ENCODE results near the gene FAAP100. TPM values are rescaled to one million over a fixed set of nuclear protein-coding genes. Genes with fewer than 3 reads are reported as not detected.
A peak's percentile ranks its signal among the peaks of the same experiment; 100 is the strongest.

The FAAP100 gene, protein sequence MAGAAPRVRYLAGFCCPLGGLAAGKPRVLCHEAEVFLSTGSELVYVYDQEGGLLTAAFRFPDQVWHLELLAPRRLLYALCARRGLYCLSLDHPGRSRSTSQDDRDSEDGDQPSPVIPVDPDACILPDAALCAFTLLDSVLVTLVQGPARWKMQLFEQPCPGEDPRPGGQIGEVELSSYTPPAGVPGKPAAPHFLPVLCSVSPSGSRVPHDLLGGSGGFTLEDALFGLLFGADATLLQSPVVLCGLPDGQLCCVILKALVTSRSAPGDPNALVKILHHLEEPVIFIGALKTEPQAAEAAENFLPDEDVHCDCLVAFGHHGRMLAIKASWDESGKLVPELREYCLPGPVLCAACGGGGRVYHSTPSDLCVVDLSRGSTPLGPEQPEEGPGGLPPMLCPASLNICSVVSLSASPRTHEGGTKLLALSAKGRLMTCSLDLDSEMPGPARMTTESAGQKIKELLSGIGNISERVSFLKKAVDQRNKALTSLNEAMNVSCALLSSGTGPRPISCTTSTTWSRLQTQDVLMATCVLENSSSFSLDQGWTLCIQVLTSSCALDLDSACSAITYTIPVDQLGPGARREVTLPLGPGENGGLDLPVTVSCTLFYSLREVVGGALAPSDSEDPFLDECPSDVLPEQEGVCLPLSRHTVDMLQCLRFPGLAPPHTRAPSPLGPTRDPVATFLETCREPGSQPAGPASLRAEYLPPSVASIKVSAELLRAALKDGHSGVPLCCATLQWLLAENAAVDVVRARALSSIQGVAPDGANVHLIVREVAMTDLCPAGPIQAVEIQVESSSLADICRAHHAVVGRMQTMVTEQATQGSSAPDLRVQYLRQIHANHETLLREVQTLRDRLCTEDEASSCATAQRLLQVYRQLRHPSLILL
- total RNA-seq (2021) (34.0 and 43.8 TPM in 2 replicates), Bru-seq, nascent RNA (percentile 50 among the genes with signal in this experiment), BruChase-seq, experiment 1, labeled RNA remaining after a 2-hour chase (percentile 56 among the genes with signal in this experiment), BruChase-seq, experiment 2, labeled RNA remaining after a 6-hour chase (percentile 55 among the genes with signal in this experiment)
- long read RNA-seq, partial matches to known transcripts = 8 of 15 reads
- long read RNA-seq, other reads (novel, unspliced or antisense) = 5 of 15 reads

- peak; percentile 37 to 90 for DNase-seq
These were observed at the start of gene FAAP100 for GRCh38 chr17:81552244-81553017. Gene FAAP100, minus strand, starts transcription at chr17:81552353. Its CDS starts 23 bp downstream, at chr17:81552330.

GRCh38 chr17:81601525-81602120 is 49.5 kb upstream of the FAAP100 start:
- peaks cover 11% of the 10 kb centered on the region; the same call in 1 of the 2 replicates for H3K79me2 ChIP-seq (ENCODE audit: low read depth)
- CTCF ChIA-PET = interaction anchor here (0.6 to 1.6 kb wide), 3 partner anchors 50 to 117 kb away, joined by 4 to 5 read pairs (median 5); partner anchors contain the start of gene FAAP100

More at GRCh38 chr17:81552244-81553017, at the start of gene FAAP100:
- Histone ChIP-seq H3K27me3 (ENCODE audit: insufficient read depth, low read depth) (no peaks in the 10 kb centered on the region), H3F3A (ENCODE audit: insufficient read depth, low read depth) (peaks cover 36% of the 10 kb centered on the region), H3K9me3 (ENCODE audit: insufficient read depth, low read depth) (no peaks in the 10 kb centered on the region), H3K4me2 (peak within 1 kb of the TSS; percentile 90), H3K27ac (0 out of 2 replicates have a peak within 1 kb of the TSS, but pooled peaks have one; percentile 16), H3K36me3 (ENCODE audit: low read depth) (no peaks in the 10 kb centered on the region), H2AFZ (peak within 1 kb of the TSS; percentile 82), H4K20me1 (ENCODE audit: insufficient read depth) (no peaks in the 10 kb centered on the region), H3K4me1 (replicated peaks; ENCODE audit: insufficient read depth) (peaks cover 10% of the 10 kb centered on the region), H3K9me2 (ENCODE audit: insufficient read depth) (no peaks in the 10 kb centered on the region), H3K79me2 (ENCODE audit: low read depth) (peaks cover 7% of the 10 kb centered on the region; the same call in 1 of the 2 replicates), H3K4me3 (peak within 1 kb of the TSS; percentile 62)
- ChIA-PET POLR2A (ENCODE audit: unreplicated experiment) (interaction anchor here (0.5 to 1.1 kb wide), 7 partner anchors 14 to 1228 kb away, joined by 3 to 24 read pairs (median 4); partner anchors contain the start of genes ACTG1 and PCYT2), CTCF (interaction anchor here (0.7 to 1.7 kb wide), 4 partner anchors 14 to 313 kb away, joined by 3 to 5 read pairs (median 3); partner anchors contain the start of genes NDUFAF8 and TEPSIN)
- TSS peak; percentile 49 for BruUV-seq (replicated peaks)
- TF ChIP-seq EZH2 (IDR thresholded peaks at IDR 0.05; ENCODE audit: low read depth) = no peak
- TF ChIP-seq, protein P1, sequence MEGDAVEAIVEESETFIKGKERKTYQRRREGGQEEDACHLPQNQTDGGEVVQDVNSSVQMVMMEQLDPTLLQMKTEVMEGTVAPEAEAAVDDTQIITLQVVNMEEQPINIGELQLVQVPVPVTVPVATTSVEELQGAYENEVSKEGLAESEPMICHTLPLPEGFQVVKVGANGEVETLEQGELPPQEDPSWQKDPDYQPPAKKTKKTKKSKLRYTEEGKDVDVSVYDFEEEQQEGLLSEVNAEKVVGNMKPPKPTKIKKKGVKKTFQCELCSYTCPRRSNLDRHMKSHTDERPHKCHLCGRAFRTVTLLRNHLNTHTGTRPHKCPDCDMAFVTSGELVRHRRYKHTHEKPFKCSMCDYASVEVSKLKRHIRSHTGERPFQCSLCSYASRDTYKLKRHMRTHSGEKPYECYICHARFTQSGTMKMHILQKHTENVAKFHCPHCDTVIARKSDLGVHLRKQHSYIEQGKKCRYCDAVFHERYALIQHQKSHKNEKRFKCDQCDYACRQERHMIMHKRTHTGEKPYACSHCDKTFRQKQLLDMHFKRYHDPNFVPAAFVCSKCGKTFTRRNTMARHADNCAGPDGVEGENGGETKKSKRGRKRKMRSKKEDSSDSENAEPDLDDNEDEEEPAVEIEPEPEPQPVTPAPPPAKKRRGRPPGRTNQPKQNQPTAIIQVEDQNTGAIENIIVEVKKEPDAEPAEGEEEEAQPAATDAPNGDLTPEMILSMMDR (conservative IDR thresholded peaks at IDR 0.05) = no peak
- intact Hi-C loops (cut with micrococcal nuclease; ENCODE audit: unreplicated experiment) = loop anchor here (1.0 to 2.0 kb wide), 2 partner anchors 24 to 34 kb away; no protein-coding TSS in a partner anchor

More at GRCh38 chr17:81601525-81602120, 49.5 kb upstream of the FAAP100 start:
- no peak for TF ChIP-seq EZH2 (IDR thresholded peaks at IDR 0.05; ENCODE audit: low read depth)
- TF ChIP-seq, protein P1 (conservative IDR thresholded peaks at IDR 0.05) = peak; percentile 70
- H3F3A ChIP-seq (ENCODE audit: insufficient read depth, low read depth) = peaks cover 13% of the 10 kb centered on the region
- H3K4me1 ChIP-seq (replicated peaks; ENCODE audit: insufficient read depth) = no peaks in the 10 kb centered on the region
- H3K36me3 ChIP-seq (ENCODE audit: low read depth) = peaks cover 11% of the 10 kb centered on the region
- no peak overlapping the region for H3K27ac ChIP-seq
- peaks cover 17% of the 10 kb centered on the region; the same call in 1 of the 2 replicates for H4K20me1 ChIP-seq (ENCODE audit: insufficient read depth)
- intact Hi-C loops (cut with micrococcal nuclease; ENCODE audit: unreplicated experiment) = loop anchor here (1.0 kb wide), 4 partner anchors 35 to 348 kb away; no protein-coding TSS in a partner anchor
- DNase-seq = peak; percentile 50
- H2AFZ ChIP-seq = no peak overlapping the region
- POLR2A ChIA-PET (ENCODE audit: unreplicated experiment) = interaction anchor here (0.7 kb wide), 1 partner anchor 754 kb away, joined by 5 read pairs; no protein-coding TSS in a partner anchor
- H3K4me2 ChIP-seq = no peak overlapping the region
- BruUV-seq (replicated peaks) = no TSS peak
- no peaks in the 10 kb centered on the region for H3K9me3 ChIP-seq (ENCODE audit: insufficient read depth, low read depth)
- no peaks in the 10 kb centered on the region for H3K9me2 ChIP-seq (ENCODE audit: insufficient read depth)
- H3K4me3 ChIP-seq = no peak overlapping the region
- H3K27me3 ChIP-seq (ENCODE audit: insufficient read depth, low read depth) = no peaks in the 10 kb centered on the region
